OCI-LY3 (cell line): ENCODE data around the gene IRX5.

Experiments used
- H2AFZ ChIP-seq: fragments of 200-600, 300-600 bp; shearing (Covaris generic); 2 replicates; pipeline ENCODE4 v1.6.0; 2014; ENCODE audit warnings: antibody characterized with exemption, low read depth, low read length
- H3K27ac ChIP-seq: fragments of 200-600, 300-600 bp; sonication (generic); 2 replicates; pipeline ENCODE4 v1.5.1; 2014; ENCODE audit warnings: mild to moderate bottlenecking, low read length, moderate library complexity, mixed read lengths
- H3K27me3 ChIP-seq: fragments of 200-600, 300-600 bp; sonication (generic); 2 replicates; pipeline ENCODE4 v1.6.1; 2014; ENCODE audit warnings: low read depth, low read length, mixed read lengths
- H3K36me3 ChIP-seq: fragments of 200-600, 300-600 bp; sonication (generic); replicated peaks from 2 replicates; pipeline ENCODE3; 2014; ENCODE audit warnings: low read depth, low read length, mixed read lengths
- H3K4me1 ChIP-seq: fragments of 300-600, 200-600 bp; sonication (generic); 2 replicates; pipeline ENCODE4 v1.6.1; 2014; ENCODE audit warnings: low read length, mixed read lengths
- H3K4me2 ChIP-seq: fragments of 200-600, 300-600 bp; sonication (generic); 2 replicates; pipeline ENCODE4 v1.6.1; 2014; ENCODE audit warnings: low read length, mixed read lengths
- H3K4me3 ChIP-seq: fragments of 300-600, 200-600 bp; sonication (generic); 2 replicates; pipeline ENCODE4 v1.5.1; 2014; ENCODE audit warnings: antibody characterized with exemption, mild to moderate bottlenecking, low read length, moderate library complexity
- H3K79me2 ChIP-seq: fragments of 300-600, 200-600 bp; shearing (Covaris generic); 2 replicates; pipeline ENCODE4 v1.6.1; 2014; ENCODE audit warnings: mild to moderate bottlenecking, low read length, mixed read lengths
- H3K9ac ChIP-seq: fragments of 300-600, 200-600 bp; shearing (Covaris generic); 2 replicates; pipeline ENCODE4 v1.6.0; 2014; ENCODE audit warnings: mild to moderate bottlenecking, low read length, moderate library complexity
- H3K9me3 ChIP-seq: fragments of 200-600, 300-600 bp; shearing (Covaris generic); 2 replicates; pipeline ENCODE4 v1.6.1; 2014; ENCODE audit warnings: low read length, mixed read lengths; ENCODE audit not compliant: insufficient read depth
- H4K20me1 ChIP-seq: fragments of 200-600, 300-600 bp; sonication (generic); 2 replicates; pipeline ENCODE4 v1.6.1; 2016; ENCODE audit warnings: low read length, mixed read lengths; ENCODE audit not compliant: insufficient read depth
- EZH2phosphoT487 ChIP-seq: fragments of 200-600 bp; shearing (Covaris generic); IDR thresholded peaks from 2 replicates; pipeline ENCODE4 v1.6.1; 2018; ENCODE audit warnings: antibody characterized with exemption, mixed run types, low read depth
- TF ChIP-seq, protein P1 (sequence below): fragments of 200-600, 300-600 bp; sonication (generic); IDR thresholded peaks from 2 replicates; pipeline ENCODE4 v1.5.1; 2014; ENCODE audit warnings: antibody characterized with exemption, low read length, low read depth

The IRX5 gene

DNA sequence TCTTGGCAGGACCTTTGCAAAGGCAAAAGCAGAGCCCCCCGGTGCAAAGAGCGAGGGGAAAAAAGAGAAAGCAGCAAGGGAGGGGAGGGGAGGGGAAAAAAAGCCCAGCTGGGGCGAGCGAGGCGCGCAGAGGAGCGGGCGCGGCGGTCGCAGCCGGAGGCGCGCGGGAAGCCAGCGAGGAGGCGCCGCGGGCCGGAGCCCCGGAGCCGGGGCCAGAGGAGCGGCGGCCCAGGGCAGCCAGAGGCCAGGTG lies 129 bp downstream of the IRX5 start:
- no peaks in the 10 kb centered on the region for H3K9me3 ChIP-seq
- H3K36me3 ChIP-seq, result no peaks in the 10 kb centered on the region
- no peak for TF ChIP-seq EZH2phosphoT487
- TF ChIP-seq, protein P1, sequence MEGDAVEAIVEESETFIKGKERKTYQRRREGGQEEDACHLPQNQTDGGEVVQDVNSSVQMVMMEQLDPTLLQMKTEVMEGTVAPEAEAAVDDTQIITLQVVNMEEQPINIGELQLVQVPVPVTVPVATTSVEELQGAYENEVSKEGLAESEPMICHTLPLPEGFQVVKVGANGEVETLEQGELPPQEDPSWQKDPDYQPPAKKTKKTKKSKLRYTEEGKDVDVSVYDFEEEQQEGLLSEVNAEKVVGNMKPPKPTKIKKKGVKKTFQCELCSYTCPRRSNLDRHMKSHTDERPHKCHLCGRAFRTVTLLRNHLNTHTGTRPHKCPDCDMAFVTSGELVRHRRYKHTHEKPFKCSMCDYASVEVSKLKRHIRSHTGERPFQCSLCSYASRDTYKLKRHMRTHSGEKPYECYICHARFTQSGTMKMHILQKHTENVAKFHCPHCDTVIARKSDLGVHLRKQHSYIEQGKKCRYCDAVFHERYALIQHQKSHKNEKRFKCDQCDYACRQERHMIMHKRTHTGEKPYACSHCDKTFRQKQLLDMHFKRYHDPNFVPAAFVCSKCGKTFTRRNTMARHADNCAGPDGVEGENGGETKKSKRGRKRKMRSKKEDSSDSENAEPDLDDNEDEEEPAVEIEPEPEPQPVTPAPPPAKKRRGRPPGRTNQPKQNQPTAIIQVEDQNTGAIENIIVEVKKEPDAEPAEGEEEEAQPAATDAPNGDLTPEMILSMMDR, result no peak
- no peaks in the 10 kb centered on the region for H3K4me1 ChIP-seq
- no peaks in the 10 kb centered on the region for H3K27me3 ChIP-seq
- no peak overlapping the region for H3K9ac ChIP-seq
- H3K4me3 ChIP-seq, result no peak overlapping the region
- no peaks in the 10 kb centered on the region for H4K20me1 ChIP-seq
- H3K27ac ChIP-seq, result no peak overlapping the region
- H3K79me2 ChIP-seq, result no peaks in the 10 kb centered on the region
- H3K4me2 ChIP-seq, result no peak overlapping the region
- no peak overlapping the region for H2AFZ ChIP-seq

DNA sequence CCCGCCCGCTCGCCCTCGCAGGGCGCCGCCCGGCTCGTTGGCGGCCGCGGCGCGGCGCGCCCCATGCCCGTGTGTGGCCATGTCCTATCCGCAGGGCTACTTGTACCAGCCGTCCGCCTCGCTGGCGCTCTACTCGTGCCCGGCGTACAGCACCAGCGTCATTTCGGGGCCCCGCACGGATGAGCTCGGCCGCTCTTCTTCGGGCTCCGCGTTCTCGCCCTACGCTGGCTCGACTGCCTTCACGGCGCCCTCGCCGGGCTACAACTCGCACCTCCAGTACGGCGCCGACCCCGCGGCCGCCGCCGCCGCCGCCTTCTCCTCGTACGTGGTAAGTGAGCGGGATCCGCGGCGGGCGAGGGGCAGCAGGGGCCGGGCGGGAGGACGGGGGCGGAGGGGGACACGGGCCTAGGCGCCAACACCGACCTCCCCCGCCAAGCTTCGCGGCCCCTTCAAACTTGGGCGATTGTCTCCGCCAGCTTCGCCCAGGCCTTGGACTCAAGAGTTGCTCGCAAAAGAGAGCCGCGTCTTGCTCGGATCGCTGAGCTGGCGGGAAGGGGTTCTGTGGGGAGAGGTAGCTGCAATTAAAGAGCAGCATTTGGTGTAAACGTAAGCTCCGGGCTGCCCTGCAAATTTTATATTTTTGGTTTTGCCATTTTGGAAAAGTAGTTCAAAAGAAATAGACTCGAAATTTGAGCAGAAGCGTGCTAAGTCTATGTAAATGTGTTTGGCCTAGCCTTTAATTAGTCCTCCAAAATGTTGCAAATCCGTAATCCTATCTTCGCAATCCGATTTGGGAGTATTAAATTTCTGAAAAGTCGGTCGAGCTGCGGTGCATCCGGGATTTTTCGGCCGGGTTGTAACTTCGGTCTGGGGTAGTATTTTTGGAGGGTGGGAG lies 702 bp downstream of the IRX5 start:
- no peak overlapping the region for H3K4me3 ChIP-seq
- H4K20me1 ChIP-seq, result no peaks in the 10 kb centered on the region
- no peak overlapping the region for H3K9ac ChIP-seq
- TF ChIP-seq, protein P1, result no peak
- TF ChIP-seq EZH2phosphoT487, result no peak
- no peaks in the 10 kb centered on the region for H3K36me3 ChIP-seq
- H3K27ac ChIP-seq, result no peak overlapping the region
- H3K9me3 ChIP-seq, result no peaks in the 10 kb centered on the region
- no peaks in the 10 kb centered on the region for H3K4me1 ChIP-seq
- no peak overlapping the region for H2AFZ ChIP-seq
- no peaks in the 10 kb centered on the region for H3K27me3 ChIP-seq
- no peak overlapping the region for H3K4me2 ChIP-seq
- H3K79me2 ChIP-seq, result no peaks in the 10 kb centered on the region

DNA sequence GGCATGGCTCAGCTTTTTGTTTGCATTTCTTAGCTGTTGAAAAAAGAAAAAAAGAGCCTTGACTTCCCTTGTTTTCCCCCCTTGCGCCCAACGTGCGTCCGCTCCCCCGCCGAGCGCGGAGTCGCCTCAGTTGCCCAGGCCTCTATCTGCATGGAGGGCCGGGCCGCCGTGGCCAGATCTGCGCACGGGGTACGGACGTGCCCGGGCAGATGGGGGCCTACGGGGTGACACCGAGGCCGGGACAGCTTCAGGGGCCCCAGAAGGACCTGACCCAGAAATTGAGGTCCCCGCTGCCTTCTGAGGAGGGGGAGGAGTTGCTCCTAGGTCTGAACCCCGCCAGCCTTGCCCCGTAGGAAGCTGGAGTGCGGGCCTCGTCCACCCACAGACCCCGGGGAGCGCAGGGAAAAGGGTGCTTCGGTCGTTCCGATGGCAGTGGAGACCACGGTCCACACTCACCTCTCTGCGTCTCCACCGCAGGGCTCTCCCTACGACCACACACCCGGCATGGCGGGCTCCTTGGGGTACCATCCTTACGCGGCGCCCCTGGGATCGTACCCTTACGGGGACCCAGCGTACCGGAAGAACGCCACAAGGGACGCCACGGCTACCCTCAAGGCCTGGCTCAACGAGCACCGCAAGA lies 1.5 kb downstream of the IRX5 start:
- Histone ChIP-seq H3K36me3 (no peaks in the 10 kb centered on the region), H3K4me3 (no peak overlapping the region), H3K27me3 (no peaks in the 10 kb centered on the region), H3K4me2 (no peak overlapping the region), H4K20me1 (no peaks in the 10 kb centered on the region), H3K79me2 (no peaks in the 10 kb centered on the region), H3K9ac (no peak overlapping the region), H3K9me3 (no peaks in the 10 kb centered on the region), H3K4me1 (no peaks in the 10 kb centered on the region), H2AFZ (no peak overlapping the region), H3K27ac (no peak overlapping the region)
- no peak for TF ChIP-seq EZH2phosphoT487

DNA sequence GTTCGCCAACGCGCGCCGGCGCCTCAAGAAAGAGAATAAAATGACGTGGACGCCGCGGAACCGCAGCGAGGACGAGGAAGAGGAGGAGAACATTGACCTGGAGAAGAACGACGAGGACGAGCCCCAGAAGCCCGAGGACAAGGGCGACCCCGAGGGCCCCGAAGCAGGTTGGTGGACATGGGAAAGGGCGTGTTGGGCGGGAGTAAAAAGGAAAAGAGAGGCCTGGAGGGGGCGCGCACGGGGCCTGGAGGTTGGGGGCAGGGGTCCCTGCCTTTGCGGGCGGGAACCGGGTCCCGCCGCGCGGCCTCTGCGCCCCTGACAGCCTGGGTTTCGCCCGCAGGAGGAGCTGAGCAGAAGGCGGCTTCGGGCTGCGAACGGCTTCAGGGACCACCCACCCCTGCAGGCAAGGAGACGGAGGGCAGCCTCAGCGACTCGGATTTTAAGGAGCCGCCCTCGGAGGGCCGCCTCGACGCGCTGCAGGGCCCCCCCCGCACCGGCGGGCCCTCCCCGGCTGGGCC lies 2.1 kb downstream of the IRX5 start:
- Histone ChIP-seq H3K27me3 (no peaks in the 10 kb centered on the region), H3K79me2 (no peaks in the 10 kb centered on the region)

More for the DNA sequence above, 2.1 kb downstream of the IRX5 start:
- H3K4me2 ChIP-seq, result no peak overlapping the region
- no peaks in the 10 kb centered on the region for H4K20me1 ChIP-seq
- H3K4me3 ChIP-seq, result no peak overlapping the region
- H3K36me3 ChIP-seq, result no peaks in the 10 kb centered on the region
- H3K4me1 ChIP-seq, result no peaks in the 10 kb centered on the region
- no peaks in the 10 kb centered on the region for H3K9me3 ChIP-seq
- H3K27ac ChIP-seq, result no peak overlapping the region
- no peak overlapping the region for H2AFZ ChIP-seq
- H3K9ac ChIP-seq, result no peak overlapping the region
- TF ChIP-seq EZH2phosphoT487, result no peak
- TF ChIP-seq, protein P1, result no peak
